Caki2 (cell line): Measurements from ENCODE around the gene RUNX2. TPM values are rescaled to one million over a fixed set of nuclear protein-coding genes. Genes with fewer than 3 reads are reported as not detected.
A peak's percentile ranks its signal among the peaks of the same experiment; 100 is the strongest.
"Not testable (repeated sequence)": the region's sequence is repeated elsewhere in the genome, so short reads cannot be mapped to it uniquely, and the experiment has no call there.

Experiments used
- DNase-seq: peaks from one replicate; pipeline ENCODE4 v3.0.0-alpha.2; 2015; ENCODE audit warnings: low read depth
- in situ Hi-C: cut with HindIII; loops from 2 replicates; pipeline ENCODE4 v1.10.0; 2016; ENCODE audit warnings: low sequenced_read_pairs, low pct_unique_long_range_greater_than_20kb, mixed read lengths
- total RNA-seq: library from RNA; depleted of rRNA; stranded (reverse); fragments of >200 nt; shearing (Covaris generic); gene quantifications from 2 replicates; pipeline ENCODE4 v1.2.3, GENCODE V29; 2014; ENCODE audit warnings: low replicate concordance

RUNX2 gene
- total RNA-seq, 1 experiment from 2014 or later: 2.7 TPM

- no peak for DNase-seq
- in situ Hi-C loops: no loop called here
These were observed 224.4 kb downstream of the RUNX2 start for GRCh38 chr6:45552536-45552935.

DNA sequence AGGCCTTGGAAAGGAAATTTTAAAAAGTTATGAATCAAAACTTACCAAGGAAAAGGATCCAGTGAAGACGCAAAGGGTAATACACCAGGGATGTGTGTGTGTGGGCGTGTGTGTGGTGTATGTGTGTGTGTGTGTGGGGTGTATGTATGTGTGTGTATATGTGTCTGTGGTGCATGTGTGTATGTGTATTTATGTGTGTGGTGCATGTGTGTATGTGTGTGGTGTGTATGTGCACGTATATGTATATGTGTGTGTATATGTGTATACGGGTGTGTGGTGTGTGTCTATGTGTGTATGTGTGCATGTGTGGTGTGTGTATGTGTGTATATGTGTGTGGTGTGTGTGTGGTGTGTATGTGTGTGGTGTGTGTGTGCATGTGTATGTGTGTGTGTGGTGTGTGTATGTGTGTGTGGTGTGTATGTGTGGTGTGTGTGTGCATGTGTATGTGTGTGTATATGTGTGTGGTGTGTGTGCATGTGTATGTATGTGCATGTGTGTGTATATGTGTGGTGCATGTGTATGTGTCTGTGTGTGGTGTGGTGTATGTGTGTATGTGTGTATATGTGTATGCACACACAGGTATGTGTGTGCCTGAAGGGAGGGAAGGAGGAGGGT, 225.7 kb downstream of the RUNX2 start:
- in situ Hi-C loops: no loop called here
- no peak for DNase-seq

GRCh38 chr6:45554591-45554990, 226.5 kb downstream of the RUNX2 start:
- no peak for DNase-seq
- in situ Hi-C loops: no loop called here

DNA sequence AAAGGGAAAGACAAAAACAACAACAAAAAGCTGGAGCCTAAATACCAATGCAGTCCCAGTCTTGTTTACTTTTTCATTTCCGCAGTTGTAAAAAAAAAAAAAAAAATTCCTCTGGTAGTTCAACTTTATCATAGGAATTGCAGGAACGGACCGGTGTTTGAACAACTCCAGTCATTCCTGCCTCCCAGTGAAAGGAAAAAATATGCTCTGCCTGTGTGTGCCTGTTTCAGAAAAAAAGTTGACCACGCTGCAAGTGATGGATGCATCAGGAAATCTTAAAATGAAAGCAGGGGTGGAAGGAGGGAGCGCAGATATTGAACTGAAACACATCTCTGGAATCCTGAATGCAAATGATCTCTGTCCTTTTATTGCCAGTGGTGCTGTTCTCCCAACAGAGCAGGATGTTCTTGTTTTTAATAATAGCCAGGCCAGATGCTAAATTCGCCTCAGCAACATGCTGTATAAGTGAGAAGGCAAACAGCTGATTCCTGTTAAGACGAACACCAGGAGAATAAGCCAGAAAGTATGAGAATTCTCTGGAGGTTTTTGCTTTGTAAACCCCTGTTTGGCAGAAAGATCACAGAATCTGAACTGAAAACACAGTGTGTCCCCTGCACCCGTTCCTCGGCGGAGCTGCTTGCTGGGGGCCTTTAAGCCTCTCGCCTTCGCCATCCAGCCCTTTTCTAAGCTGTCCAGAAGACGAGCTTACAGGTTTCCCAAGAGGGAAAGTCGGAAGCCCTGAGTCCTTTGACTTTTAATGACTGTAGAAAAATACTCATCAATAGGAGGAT, 228.0 kb downstream of the RUNX2 start:
- no peak for DNase-seq
- in situ Hi-C loops: no loop called here

GRCh38 chr6:45556828-45557227, 228.7 kb downstream of the RUNX2 start:
- in situ Hi-C loops: no loop called here
- DNase-seq: no peak

- DNase-seq: no peak
- in situ Hi-C loops: no loop called here
These were observed 229.3 kb downstream of the RUNX2 start for GRCh38 chr6:45557454-45557853.

GRCh38 chr6:45558858-45559257, 230.7 kb downstream of the RUNX2 start:
- in situ Hi-C loops: no loop called here
- no peak for DNase-seq

DNA sequence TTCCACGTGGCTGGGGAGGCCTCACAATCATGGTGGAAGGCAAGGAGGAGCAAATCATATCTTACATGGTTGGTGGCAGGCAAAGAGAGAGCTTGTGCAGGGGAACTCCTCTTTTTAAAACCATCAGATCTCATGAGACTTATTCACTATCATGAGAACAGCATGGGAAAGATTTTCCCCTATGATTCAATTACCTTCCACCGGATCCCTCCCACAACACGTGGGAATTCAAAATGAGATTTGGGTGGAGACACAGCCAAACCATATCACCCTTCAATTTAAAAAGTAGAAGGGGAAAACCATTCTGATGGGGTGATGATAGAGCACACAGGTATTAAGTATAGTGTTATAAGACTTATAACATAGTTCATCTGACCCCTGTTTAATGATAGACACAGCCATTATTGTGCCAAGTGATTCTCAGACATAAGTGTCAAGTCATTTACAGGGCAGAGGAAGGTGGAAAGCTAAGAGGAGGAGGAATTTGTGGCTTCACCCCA, 232.2 kb downstream of the RUNX2 start:
- in situ Hi-C loops, DNase-seq: not testable (repeated sequence)

DNA sequence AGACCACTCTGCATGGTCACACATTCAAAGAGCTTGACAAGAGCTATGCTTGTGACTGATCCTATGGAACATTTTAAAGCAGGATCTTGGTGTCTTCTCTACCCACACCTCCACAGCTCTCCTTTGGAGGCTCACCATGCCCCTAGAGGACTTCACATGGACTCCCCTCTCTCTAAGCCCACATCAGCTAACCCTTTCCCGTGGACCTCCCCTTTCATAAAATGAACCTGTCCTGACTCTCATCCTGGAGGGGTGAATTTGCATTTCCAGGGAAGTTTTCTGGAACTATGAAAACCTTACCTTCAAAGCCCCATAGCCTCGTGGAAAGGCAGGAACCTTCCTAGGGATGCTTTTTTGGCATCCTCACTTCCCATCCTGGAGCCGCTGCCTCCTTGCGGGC, 234.0 kb downstream of the RUNX2 start:
- in situ Hi-C loops: no loop called here
- no peak for DNase-seq

DNA sequence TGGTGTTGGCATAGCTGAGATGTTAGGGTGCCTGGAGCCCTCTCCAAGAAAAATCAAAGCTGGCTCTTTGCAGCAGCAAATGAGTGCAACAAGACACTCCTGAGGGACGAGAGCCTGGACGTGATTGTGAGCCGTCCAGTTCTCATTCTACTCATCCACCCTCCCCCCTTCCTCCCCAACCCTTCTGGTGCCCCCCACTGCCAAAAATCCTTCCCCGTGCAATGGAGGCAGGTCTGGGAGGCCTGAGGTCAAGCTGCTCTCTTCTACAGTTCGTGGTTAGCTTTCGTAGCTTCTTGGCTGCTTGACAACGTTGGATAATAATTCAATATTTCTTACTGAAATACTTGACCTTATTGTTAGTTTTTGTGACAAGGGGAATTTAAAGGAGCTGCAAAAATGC, 234.9 kb downstream of the RUNX2 start:
- in situ Hi-C loops: no loop called here
- no peak for DNase-seq

DNA sequence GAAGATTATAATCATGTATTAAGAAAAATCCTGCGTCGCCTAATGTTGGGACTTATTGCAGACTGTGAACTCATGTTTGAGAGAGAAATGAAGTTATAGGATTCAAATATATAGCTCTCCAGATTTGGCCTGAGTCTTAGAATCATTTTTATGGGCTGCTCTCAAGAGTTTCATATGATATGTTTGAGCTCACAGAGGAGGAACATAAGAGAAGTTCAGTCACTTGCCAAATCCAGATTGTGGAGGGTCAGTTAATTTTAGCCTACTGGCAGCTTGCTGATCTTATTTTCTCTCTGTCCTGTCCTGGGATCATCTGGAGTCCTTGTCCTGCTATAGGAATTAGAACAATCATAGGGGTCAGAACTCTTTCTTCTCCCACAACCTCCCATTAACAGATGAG, 235.7 kb downstream of the RUNX2 start:
- in situ Hi-C loops: no loop called here
- DNase-seq: no peak

- in situ Hi-C loops: no loop called here
- peak; percentile 45 for DNase-seq
These were observed 238.8 kb downstream of the RUNX2 start for GRCh38 chr6:45566882-45567281.

GRCh38 chr6:45567879-45568278, 239.7 kb downstream of the RUNX2 start:
- in situ Hi-C loops: no loop called here
- no peak for DNase-seq

GRCh38 chr6:45568626-45569025, 240.5 kb downstream of the RUNX2 start:
- no peak for DNase-seq
- in situ Hi-C loops: no loop called here

- in situ Hi-C loops: no loop called here
- DNase-seq: no peak
These were observed 241.2 kb downstream of the RUNX2 start for GRCh38 chr6:45569210-45569945.

DNA sequence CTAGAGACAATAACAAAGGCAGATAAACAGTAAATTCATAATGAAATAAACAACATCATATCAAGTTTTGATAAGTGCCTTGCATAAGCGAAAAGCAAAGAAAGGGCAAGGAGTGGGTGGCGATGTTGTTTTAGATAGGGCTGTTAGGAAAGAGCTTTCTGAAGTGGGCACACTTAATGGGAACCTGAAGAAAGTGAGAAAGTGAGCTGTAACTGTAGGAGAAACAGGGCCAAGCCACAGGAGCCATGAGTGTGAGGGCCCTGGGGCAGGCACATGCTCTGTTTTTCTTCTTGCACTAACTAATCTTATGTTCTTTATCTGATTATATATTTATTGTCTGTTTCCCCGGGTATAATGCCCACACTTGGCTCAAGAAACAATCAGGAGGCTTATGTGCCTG, 243.0 kb downstream of the RUNX2 start:
- in situ Hi-C loops: no loop called here
- DNase-seq: no peak

GRCh38 chr6:45572833-45573232, 244.7 kb downstream of the RUNX2 start:
- DNase-seq: no peak
- in situ Hi-C loops: no loop called here

DNA sequence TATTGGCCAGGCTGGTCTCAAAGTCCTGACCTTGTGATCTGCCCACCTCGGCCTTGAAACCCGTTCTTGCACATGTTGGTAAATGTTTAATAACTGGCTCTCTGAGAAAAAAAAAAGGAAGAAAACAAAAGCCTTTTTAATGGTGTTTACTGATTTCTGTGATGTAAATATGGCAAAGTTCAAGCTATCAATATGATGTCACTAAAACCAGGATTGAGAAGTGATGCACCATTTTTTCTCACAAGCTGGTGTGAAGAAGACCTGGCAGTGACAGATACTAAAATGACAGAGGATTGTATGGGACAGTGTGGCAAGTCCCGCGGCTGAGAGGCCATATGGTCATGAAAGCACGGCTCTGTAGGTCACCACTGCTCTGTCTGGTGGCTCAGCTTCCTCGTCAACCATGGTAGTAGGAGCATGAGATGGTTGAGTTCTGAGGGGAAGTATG, 245.9 kb downstream of the RUNX2 start:
- in situ Hi-C loops: no loop called here
- no peak for DNase-seq

DNA sequence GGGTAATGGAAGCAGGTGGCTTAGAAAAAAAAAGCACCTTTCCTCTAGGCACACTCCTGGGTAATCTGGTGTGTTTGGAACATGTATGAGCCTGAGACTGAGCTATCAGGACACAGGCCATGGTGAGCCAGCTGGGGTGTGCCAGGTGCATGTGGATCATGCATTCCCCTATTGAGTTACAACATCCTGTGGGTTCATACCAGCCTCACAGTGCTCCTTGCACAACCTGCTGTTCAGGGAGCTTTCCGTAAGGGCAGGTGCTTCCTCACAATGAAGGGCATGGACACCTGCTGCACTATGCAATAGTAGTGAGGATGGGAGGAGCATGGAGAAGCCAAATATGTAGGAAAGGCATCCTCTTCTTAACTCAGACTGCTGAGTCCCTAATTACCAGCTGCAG, 246.8 kb downstream of the RUNX2 start:
- in situ Hi-C loops: no loop called here
- DNase-seq: no peak
